CD1c-positive myeloid dendritic cell (primary cell): ENCODE data around the gene GRIN3A.
"Not testable (repeated sequence)": the region's sequence is repeated elsewhere in the genome, so short reads cannot be mapped to it uniquely, and the experiment has no call there.

ENCODE experiments used
- DNase-seq: peaks from one replicate; pipeline ENCODE4 v3.0.0-alpha.2; 2016; ENCODE audit errors: extremely low spot score

The GRIN3A gene

DNA sequence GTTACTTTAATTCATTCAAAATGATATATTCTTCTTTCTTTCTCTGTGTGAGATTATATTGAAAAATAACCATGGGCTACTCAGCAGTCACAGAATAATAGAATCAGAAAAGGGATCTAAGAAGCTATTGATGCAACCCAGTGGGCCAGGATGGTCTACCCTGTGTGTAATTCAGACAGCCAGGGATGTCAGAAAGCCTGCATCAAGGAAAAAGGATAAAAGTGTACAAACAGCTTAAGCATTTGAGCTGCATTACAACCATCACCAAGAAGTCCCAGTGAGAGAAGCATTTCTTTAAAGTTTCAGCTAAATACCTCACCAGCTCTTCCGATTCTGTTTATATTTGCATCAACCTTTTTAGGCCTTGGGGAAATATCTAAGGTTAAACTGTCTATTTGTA is 105.8 kb downstream of the GRIN3A start:
- no peak for DNase-seq

DNA sequence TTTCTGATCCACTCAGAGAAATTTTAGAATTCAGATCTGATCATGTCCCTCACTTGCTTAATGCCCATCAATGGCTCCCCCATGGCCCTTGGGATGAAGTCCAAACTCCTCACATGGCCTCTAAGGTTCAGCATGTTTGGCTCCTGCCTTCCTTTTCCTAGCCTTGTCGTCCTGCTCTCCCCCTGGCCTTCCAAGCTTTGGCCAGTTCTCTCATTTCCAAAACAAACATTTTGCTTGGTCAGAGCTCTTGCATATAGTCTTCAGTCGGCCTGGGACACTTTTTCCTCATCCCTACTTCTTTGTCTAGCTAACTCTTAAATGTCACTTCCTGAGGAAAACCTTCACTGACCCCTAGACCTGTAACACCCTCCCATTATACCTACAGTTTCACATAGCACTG is 106.6 kb downstream of the GRIN3A start:
- no peak for DNase-seq

DNA sequence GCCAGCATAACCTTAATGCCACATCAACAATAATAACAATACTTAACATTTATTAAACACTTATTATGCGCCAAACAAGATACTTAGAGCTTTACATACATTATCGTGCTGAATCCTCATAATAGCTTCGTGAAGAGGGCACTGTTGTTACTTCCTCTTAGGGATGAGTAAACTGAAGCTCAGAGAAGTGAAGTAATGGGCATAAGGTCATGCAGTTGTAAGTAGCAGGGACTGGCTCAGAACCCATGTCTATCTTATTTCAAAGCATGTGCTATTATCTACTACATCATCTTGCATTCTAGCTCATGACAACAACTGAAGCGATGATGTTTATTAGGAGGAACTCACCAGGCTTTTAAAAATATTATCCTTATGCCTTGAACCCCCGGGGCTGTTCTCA is 108.8 kb downstream of the GRIN3A start:
- DNase-seq: peak; percentile 55

DNA sequence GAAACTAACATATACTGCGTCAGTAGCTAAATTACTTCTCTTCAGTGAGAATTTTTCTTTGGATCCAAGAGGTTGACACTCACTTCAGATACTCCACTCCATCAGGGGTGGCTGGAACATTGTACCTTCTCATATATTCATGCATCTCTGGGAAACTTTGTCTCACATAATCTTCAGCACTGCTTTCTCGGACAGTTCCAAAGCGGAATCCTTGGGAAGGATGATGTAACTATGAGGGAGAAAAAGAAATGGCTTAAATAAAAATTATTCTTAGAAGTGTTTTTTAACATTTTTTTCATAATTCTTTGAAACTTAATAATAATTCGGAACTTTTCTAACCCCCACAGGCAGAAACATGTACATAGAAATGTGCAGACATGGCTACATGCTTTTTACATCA is 110.3 kb downstream of the GRIN3A start:
- DNase-seq: no peak

DNA sequence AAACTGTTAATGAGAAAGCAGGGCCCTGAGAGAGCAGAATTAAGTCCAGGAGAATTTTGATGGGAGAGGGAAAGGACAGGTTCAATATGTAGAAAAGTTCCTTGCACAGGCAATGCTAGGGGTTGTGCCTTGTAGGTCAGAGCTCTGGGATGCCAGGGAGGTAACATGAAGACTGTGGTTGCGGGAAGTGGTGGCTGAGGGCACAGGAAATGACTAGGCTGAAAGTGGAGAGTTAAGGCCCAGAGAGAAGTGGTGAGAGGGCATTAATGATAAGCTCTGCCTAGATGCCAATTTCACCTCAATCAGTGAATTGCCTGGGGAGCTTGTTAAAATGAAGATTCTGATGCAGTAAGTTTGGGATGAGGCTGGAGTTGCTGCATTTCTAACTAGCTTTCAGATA is 112.2 kb downstream of the GRIN3A start:
- no peak for DNase-seq

DNA sequence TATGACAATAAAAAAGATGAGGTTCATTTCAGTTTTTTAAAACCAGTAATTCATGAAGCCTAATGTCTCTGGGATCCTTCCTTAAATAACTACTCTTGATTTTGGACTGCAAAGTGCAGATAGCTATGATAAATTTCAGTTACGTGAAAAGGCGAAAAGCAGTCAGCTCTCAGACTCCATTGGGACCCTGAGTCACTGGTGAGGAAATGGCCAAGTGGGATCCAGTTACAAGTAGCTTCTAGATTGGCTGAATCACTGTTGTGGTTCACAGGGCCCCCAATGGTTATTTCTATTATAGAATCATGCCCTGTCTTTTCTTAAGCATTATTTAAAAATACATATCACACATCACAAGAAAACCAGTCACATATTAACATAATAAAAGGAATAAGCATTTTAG is 112.6 kb downstream of the GRIN3A start:
- DNase-seq: no peak

DNA sequence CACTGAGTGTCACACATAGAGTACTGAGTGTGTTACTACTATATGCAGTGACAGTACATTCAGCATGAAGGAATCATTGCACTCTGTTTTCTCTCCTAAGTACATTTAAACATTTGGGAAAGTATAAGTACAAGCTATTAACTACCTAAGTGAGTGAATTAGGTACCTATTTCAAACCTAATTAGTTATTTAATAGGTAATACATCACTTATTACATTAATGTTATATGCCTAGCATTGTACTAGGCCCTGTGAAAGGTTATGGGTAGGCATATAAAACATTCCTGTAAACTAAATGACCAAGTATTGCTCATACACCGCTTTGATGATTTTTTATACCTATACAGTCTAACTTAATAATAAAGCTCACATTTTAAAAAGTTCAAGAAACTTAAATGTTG is 118.0 kb downstream of the GRIN3A start:
- DNase-seq: no peak

- DNase-seq: no peak
These were observed 119.7 kb downstream of the GRIN3A start for GRCh38 chr9:101618698-101619097.

GRCh38 chr9:101605547-101605946 is 132.9 kb downstream of the GRIN3A start:
- no peak for DNase-seq

DNA sequence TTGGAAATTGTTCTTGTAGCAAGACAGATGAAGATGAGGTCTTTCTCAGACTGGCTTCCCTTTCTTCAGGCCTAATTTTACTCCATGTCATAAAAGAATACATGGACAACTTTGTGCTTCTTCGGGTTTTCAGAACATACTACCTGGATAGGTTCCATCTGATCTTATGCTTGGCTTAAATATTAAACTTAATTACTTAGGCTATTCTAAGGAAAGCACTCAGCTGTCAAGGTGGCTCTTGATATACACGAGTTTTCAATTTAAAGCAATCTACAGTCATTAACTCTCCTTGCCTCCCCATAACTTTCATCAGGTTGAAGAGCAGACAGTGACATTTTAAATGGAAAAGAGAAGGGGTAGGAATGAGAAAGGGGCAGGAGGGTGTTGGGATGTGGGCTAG is 134.2 kb downstream of the GRIN3A start:
- no peak for DNase-seq

DNA sequence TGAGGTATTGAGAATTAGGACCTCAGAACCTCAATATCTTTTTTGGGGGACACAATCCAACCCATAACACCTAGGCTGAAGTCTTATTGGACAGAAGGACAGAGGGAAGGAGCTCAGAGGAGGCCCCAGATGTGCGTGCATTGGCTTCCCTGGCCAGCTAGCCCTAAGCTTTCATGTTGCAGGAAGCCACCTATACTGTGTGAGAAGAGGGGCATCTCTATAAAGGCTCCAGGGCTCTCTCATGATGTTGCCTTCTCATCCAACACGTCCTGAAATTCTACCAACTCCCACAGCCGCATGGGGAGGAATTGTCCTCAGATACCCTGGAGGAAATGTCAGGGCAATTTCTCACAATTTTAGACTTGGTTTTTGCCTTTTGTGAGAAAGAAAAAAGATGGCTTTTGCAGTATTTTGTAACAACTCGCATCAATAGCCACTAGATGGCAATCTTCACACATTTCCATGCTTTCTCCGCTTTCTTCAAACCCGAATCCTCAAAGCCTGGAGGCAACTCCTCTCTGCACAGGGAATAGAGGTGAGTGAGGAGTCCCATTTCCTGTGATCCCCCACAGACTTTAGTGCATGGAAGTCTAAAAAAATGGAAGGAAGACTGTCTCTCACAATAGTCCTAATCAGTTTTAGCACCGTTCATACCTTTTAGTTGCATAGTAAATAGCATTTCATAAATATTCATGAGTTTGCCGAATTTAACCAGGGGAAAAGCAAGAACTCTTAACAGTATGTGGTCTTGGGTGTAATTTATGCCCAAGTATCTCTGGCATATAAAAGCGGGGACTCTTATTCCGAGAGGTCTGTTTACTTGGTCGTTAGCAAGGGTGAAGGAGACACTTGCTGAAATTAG is 136.3 kb downstream of the GRIN3A start:
- peak; percentile 57 for DNase-seq

- no peak for DNase-seq
These were observed 143.7 kb downstream of the GRIN3A start, which contains the start of gene PPP3R2 for GRCh38 chr9:101594796-101595195. TSS of gene PPP3R2 (minus strand) at chr9:101594969. CDS start at chr9:101594921, 48 bp downstream.

GRCh38 chr9:101593345-101593744 is 145.1 kb downstream of the GRIN3A start:
- DNase-seq: no peak

DNA sequence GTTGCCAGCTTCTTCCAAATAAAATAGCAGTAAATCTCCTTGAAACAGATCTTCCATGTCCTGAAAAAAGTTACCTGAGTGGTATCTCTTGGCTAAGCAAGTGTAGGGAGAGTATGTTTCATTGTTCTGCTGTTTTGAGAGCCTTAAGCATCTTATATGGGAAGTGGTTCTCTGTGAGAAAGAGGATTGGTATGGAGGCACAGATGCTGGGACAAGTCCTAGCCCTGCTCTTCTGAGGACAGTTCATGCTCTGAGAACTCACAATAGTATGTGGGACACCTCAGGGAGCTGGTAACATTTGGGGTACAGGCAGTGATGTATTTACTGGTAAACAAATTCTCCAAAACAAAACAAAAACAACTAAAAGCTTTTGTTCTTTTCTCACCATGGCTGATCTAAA is 145.7 kb downstream of the GRIN3A start:
- no peak for DNase-seq

DNA sequence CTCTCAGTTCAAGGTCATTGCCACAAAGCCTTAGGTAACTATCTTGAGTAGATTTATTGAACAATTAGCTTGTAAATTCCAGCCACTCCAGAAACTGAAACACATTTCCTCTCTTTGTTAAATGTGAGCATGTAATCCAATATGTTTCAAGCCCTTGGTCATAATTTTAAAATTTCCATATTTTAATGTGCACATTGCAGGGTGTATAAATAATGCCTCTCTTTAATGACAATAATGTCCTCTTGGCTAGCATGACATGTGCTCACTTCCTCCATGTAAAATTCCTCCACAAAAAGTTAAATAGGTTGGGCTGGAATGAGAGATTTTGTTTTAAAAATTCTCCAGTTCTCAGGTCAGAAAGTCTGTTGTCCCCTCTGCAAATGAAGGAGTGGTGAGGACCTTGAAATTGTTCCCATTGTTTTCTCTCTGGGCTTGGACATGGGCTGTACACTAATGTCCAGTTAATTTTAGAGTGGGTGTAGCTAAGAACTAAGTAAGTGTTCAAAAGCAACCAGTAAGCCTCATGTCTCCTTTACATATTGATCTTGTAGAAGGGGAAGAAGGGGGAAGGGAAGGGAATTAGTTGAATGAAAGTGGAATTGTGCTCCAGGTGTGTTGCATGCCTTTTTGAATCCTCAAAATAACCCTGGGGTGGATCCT is 146.5 kb downstream of the GRIN3A start:
- DNase-seq: no peak

GRCh38 chr9:101590901-101591300 is 147.5 kb downstream of the GRIN3A start:
- DNase-seq: no peak

GRCh38 chr9:101590074-101590473 is 148.4 kb downstream of the GRIN3A start:
- DNase-seq: not testable (repeated sequence)

DNA sequence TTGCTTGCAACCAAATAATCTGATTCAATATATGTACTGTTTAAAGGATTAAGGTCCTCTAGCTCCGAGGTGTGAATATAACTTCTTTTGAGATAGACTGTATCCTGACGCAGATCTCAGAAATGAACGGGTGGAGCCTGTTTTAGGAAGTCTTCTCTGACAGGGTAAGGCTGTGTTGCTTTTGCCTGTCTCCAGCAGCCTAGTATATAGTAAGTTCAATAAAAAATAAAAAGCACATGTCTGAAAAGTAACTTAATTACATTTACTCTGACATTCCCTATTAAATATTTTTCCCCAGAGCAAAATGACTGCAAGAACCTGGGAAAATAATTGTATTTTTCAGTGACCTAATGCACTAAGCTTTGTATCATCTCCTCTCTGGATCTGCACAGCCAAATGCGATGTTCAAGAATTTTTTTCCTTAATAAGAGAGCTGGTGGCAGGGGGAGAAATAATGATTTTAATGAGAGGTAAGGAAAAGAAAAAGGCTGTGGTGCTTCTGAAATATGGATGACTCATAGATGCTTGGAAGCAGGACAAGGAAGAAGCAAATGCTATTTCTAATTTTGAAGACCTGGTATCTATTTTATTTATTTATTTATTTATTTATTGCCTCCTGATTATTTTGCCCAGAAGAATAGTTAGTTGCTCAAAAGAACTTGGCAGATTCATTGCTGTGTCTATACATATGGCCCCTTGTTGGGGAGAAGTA is 151.0 kb downstream of the GRIN3A start:
- DNase-seq: no peak

DNA sequence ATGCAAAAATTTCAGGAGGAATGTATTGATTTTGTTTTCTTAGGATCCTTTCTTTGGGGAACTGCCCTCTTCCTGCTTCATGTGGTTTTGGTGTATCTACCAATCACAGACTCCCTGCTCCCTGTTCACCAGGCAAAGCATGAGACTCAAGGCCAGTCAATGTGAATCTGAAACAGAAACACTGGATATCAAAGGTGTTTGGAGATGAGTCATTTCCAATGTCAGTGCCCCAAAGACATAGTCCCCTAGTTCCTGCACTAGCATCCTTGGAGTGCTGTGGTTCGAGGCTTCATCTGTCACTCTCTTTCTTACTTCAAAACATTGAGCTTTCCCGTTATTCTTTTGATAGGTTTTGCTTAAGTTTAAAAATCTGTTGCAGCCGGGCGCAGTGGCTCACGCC is 151.8 kb downstream of the GRIN3A start:
- peak; percentile 45 for DNase-seq

DNA sequence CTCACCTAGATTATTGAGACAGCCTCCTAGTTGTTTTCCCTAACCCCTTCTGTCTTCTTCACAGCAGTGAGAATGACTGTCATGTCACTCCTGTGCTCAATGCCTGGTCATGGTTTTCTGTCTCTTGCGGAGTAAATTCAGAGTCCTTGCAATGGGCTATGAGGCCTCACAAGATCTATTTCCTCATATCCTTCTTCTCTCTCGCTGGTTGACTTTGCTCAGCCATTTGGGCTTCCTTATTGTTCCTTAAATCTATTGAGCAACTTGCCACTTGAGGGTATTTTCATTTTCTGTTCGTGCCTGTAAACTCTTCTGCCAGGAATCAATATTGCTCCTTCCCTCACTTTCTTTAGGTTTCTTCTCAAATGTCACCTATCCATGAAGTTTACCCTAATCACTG is 152.7 kb downstream of the GRIN3A start:
- DNase-seq: peak; percentile 80

DNA sequence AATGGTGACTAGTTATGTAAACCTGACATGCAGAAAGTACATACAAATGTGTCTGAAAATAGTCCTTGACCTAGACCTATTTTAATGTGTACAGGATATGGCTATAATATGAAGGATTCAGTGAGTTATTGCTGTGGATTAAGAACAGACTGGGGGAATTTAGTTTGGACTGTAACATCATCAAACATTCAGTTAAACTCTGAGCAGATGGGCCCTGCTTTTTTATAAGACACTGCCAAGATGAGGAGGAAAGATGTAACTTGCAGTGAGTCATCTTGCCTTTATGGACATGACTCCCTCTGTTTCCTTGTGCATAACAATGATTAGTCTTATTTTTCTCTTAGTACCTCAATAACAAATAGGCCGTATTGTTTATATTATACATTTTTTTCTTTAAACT is 155.9 kb downstream of the GRIN3A start:
- DNase-seq: no peak

- DNase-seq: peak; percentile 62
These were observed 158.5 kb downstream of the GRIN3A start for GRCh38 chr9:101579711-101580545.
